CD4-positive, CD25-positive, alpha-beta regulatory T cell (primary cell): ENCODE measurements around the gene APBA2. TPM values are rescaled to one million over a fixed set of nuclear protein-coding genes. Genes with fewer than 3 reads are reported as not detected.

ENCODE experiments used
- ATAC-seq, 2 donors: fragments of 150-1000 bp; cut with Tn5 transposase; one replicate each; pipeline ENCODE4 v1.10.0; 2021; ENCODE audit warnings: low read depth in 2 of 2, moderate number of reproducible peaks in 2 of 2, moderate library complexity in 1 of 2
- DNase-seq, 3 donors: peaks; one replicate each; pipeline versions ENCODE4 v3.0.0 to v3.0.0-alpha.2; 2012 to 2022; ENCODE audit warnings: mixed read lengths in 1 of 3
- H3K27ac ChIP-seq: one replicate; pipeline ENCODE4 v1.7.0; 2013; ENCODE audit warnings: mild to moderate bottlenecking, low read length; ENCODE audit not compliant: insufficient read depth, poor library complexity, severe bottlenecking
- H3K27me3 ChIP-seq: one replicate; pipeline ENCODE4 v1.7.0; 2013; ENCODE audit warnings: low read length; ENCODE audit not compliant: control insufficient read depth, insufficient read depth
- H3K36me3 ChIP-seq: one replicate; pipeline ENCODE4 v1.7.0; 2013; ENCODE audit warnings: mild to moderate bottlenecking, low read length, moderate library complexity; ENCODE audit not compliant: control insufficient read depth, insufficient read depth
- H3K4me1 ChIP-seq: 2 replicates; pipeline ENCODE4 v1.7.0; 2013; ENCODE audit warnings: mild to moderate bottlenecking, low read length; ENCODE audit not compliant: insufficient read depth, control insufficient read depth, poor library complexity, severe bottlenecking
- H3K4me3 ChIP-seq: one replicate; pipeline ENCODE4 v1.7.0; 2013; ENCODE audit warnings: low read depth, mild to moderate bottlenecking, low read length, moderate library complexity
- H3K9me3 ChIP-seq, 2 experiments: 1 replicate in 1 of 2; 2 replicates in 1 of 2; pipeline ENCODE4 v1.7.0; 2013; ENCODE audit warnings: low read length in 2 of 2, mild to moderate bottlenecking in 1 of 2, moderate library complexity in 1 of 2; ENCODE audit not compliant: control insufficient read depth in 2 of 2
- H3K27ac Mint-ChIP-seq, 3 donors: one replicate each; pipeline ENCODE4 v1.8.0; 2020 to 2022; ENCODE audit warnings: mild to moderate bottlenecking in 3 of 3, mixed read lengths in 3 of 3, moderate library complexity in 2 of 3
- H3K27me3 Mint-ChIP-seq: one replicate; pipeline ENCODE4 v1.8.0; 2022; ENCODE audit warnings: mild to moderate bottlenecking, mixed read lengths
- H3K36me3 Mint-ChIP-seq: one replicate; pipeline ENCODE4 v1.8.0; 2020; ENCODE audit warnings: mixed read lengths
- H3K4me1 Mint-ChIP-seq, 4 donors: one replicate each; pipeline ENCODE4 v1.8.0; 2020 to 2022; ENCODE audit warnings: mixed read lengths in 4 of 4, mild to moderate bottlenecking in 1 of 4
- H3K4me3 Mint-ChIP-seq, 4 donors: one replicate each; pipeline ENCODE4 v1.8.0; 2020 to 2022; ENCODE audit warnings: mild to moderate bottlenecking in 4 of 4, mixed read lengths in 4 of 4, moderate library complexity in 3 of 4
- H3K9me3 Mint-ChIP-seq, 7 donors: one replicate each; pipeline ENCODE4 v1.8.0; 2020 to 2022; ENCODE audit warnings: mixed read lengths in 7 of 7, mild to moderate bottlenecking in 3 of 7, moderate library complexity in 2 of 7
- polyA plus RNA-seq, 4 donors: library from polyadenylated mRNA; unstranded; fragments of 300-500 nt; fragmentation: Illumina TruSeq; gene quantifications; one replicate each; pipeline ENCODE4 v1.2.3, GENCODE V29; 2021
- total RNA-seq: library from RNA; stranded (reverse); gene quantifications from one replicate; pipeline ENCODE4 v1.2.3, GENCODE V29; 2022

The APBA2 gene
- total and polyA plus RNA-seq, 5 donors from 2014 or later = 8.6 to 24.2 (median 13.9) TPM

GRCh38 chr15:29106116-29106515 lies 220.3 kb downstream of the APBA2 start:
- no peak for DNase-seq
- Mint-ChIP-seq H3K9me3 (peaks cover 0 to 1% (median 0%) of the 10 kb centered on the region in 7 donors), H3K4me3 (no peak overlapping the region), H3K27ac (no peak overlapping the region), H3K4me1 (peaks cover 0 to 8% (median 1%) of the 10 kb centered on the region in 4 donors), H3K27me3 (no peaks in the 10 kb centered on the region), H3K36me3 (peaks cover 9% of the 10 kb centered on the region)
- Histone ChIP-seq H3K27me3 (no peaks in the 10 kb centered on the region), H3K27ac (no peak overlapping the region), H3K9me3 (no peaks in the 10 kb centered on the region), H3K4me1 (no peaks in the 10 kb centered on the region), H3K36me3 (no peaks in the 10 kb centered on the region), H3K4me3 (no peak overlapping the region)
- no peak for ATAC-seq

- no peak overlapping the region for H3K27ac Mint-ChIP-seq
- DNase-seq = no peak
- H3K36me3 Mint-ChIP-seq = peaks cover 5% of the 10 kb centered on the region
- Histone ChIP-seq H3K27ac (no peak overlapping the region), H3K36me3 (no peaks in the 10 kb centered on the region), H3K9me3 (no peaks in the 10 kb centered on the region), H3K4me1 (no peaks in the 10 kb centered on the region), H3K27me3 (no peaks in the 10 kb centered on the region), H3K4me3 (no peak overlapping the region)
- peaks cover 0 to 8% (median 1%) of the 10 kb centered on the region in 4 donors for H3K4me1 Mint-ChIP-seq
- H3K4me3 Mint-ChIP-seq = no peak overlapping the region
- no peak for ATAC-seq
- H3K9me3 Mint-ChIP-seq = peaks cover 0 to 1% (median 0%) of the 10 kb centered on the region in 7 donors
- no peaks in the 10 kb centered on the region for H3K27me3 Mint-ChIP-seq
These were observed 220.9 kb downstream of the APBA2 start for GRCh38 chr15:29106551-29107290.

GRCh38 chr15:29107291-29107890 lies 221.6 kb downstream of the APBA2 start:
- no peak for ATAC-seq
- H3K36me3 ChIP-seq = no peaks in the 10 kb centered on the region
- Mint-ChIP-seq H3K27me3 (no peaks in the 10 kb centered on the region), H3K4me1 (peaks cover 0 to 4% (median 0%) of the 10 kb centered on the region in 4 donors), H3K27ac (no peak overlapping the region), H3K4me3 (no peak overlapping the region), H3K9me3 (peaks cover 0 to 1% (median 0%) of the 10 kb centered on the region in 7 donors), H3K36me3 (peaks cover 4% of the 10 kb centered on the region)
- no peak overlapping the region for H3K4me3 ChIP-seq
- H3K9me3 ChIP-seq = no peaks in the 10 kb centered on the region
- H3K27ac ChIP-seq = no peak overlapping the region
- no peaks in the 10 kb centered on the region for H3K4me1 ChIP-seq
- no peak for DNase-seq
- H3K27me3 ChIP-seq = no peaks in the 10 kb centered on the region

- Mint-ChIP-seq H3K36me3 (peaks cover 9% of the 10 kb centered on the region), H3K27ac (no peak overlapping the region), H3K4me1 (no peaks in the 10 kb centered on the region), H3K27me3 (no peaks in the 10 kb centered on the region), H3K9me3 (peaks cover 0 to 1% (median 0%) of the 10 kb centered on the region in 7 donors), H3K4me3 (no peak overlapping the region)
- no peak for ATAC-seq
- Histone ChIP-seq H3K4me1 (no peaks in the 10 kb centered on the region), H3K4me3 (no peak overlapping the region), H3K27me3 (no peaks in the 10 kb centered on the region), H3K27ac (no peak overlapping the region), H3K36me3 (no peaks in the 10 kb centered on the region), H3K9me3 (no peaks in the 10 kb centered on the region)
- DNase-seq = no peak
These were observed 222.3 kb downstream of the APBA2 start for GRCh38 chr15:29107971-29108645.

GRCh38 chr15:29109762-29110161 lies 224.0 kb downstream of the APBA2 start:
- ATAC-seq = no peak

GRCh38 chr15:29110176-29110575 lies 224.4 kb downstream of the APBA2 start:
- Mint-ChIP-seq H3K27ac (no peak overlapping the region), H3K36me3 (peaks cover 9% of the 10 kb centered on the region), H3K4me3 (no peak overlapping the region), H3K4me1 (peaks cover 0 to 12% (median 3%) of the 10 kb centered on the region in 4 donors), H3K27me3 (no peaks in the 10 kb centered on the region), H3K9me3 (peaks cover 0 to 1% (median 0%) of the 10 kb centered on the region in 7 donors)
- Histone ChIP-seq H3K4me1 (no peaks in the 10 kb centered on the region), H3K36me3 (no peaks in the 10 kb centered on the region), H3K9me3 (no peaks in the 10 kb centered on the region), H3K27ac (no peak overlapping the region), H3K4me3 (no peak overlapping the region), H3K27me3 (no peaks in the 10 kb centered on the region)
- DNase-seq (no peak), ATAC-seq (no peak)

More at GRCh38 chr15:29109762-29110161, 224.0 kb downstream of the APBA2 start:
- Mint-ChIP-seq H3K4me3 (no peak overlapping the region), H3K36me3 (peaks cover 9% of the 10 kb centered on the region), H3K4me1 (peaks cover 0 to 11% (median 3%) of the 10 kb centered on the region in 4 donors), H3K9me3 (peaks cover 0 to 1% (median 0%) of the 10 kb centered on the region in 7 donors), H3K27me3 (no peaks in the 10 kb centered on the region), H3K27ac (no peak overlapping the region)
- no peaks in the 10 kb centered on the region for H3K9me3 ChIP-seq
- DNase-seq = no peak
- H3K36me3 ChIP-seq = no peaks in the 10 kb centered on the region
- H3K4me3 ChIP-seq = no peak overlapping the region
- no peaks in the 10 kb centered on the region for H3K27me3 ChIP-seq
- no peaks in the 10 kb centered on the region for H3K4me1 ChIP-seq
- no peak overlapping the region for H3K27ac ChIP-seq

- Mint-ChIP-seq H3K27ac (peak overlapping the region in 1 of 3 donors; percentile 38), H3K36me3 (peaks cover 9% of the 10 kb centered on the region), H3K27me3 (no peaks in the 10 kb centered on the region), H3K4me1 (peaks cover 0 to 12% (median 3%) of the 10 kb centered on the region in 4 donors), H3K9me3 (peaks cover 0 to 1% (median 0%) of the 10 kb centered on the region in 7 donors), H3K4me3 (peak overlapping the region in 2 of 4 donors; percentile 11 to 46)
- Histone ChIP-seq H3K9me3 (no peaks in the 10 kb centered on the region), H3K4me1 (no peaks in the 10 kb centered on the region), H3K4me3 (no peak overlapping the region), H3K27me3 (no peaks in the 10 kb centered on the region), H3K27ac (no peak overlapping the region), H3K36me3 (no peaks in the 10 kb centered on the region)
- DNase-seq (no peak), ATAC-seq (no peak)
These were observed 225.0 kb downstream of the APBA2 start for GRCh38 chr15:29110733-29111132.
